IMR-90 (cell line): Measurements from ENCODE around the gene RNF43.

Source experiments
- CEBPB ChIP-seq: IDR thresholded peaks from 2 replicates; pipeline ENCODE4 v1.6.1; 2012; ENCODE audit warnings: low read depth, low read length, improper control_type of control experiment
- CTCF ChIP-seq: conservative IDR thresholded peaks from 2 replicates; pipeline ENCODE4 v1.5.1; 2012; ENCODE audit warnings: mild to moderate bottlenecking, low read depth, low read length, improper control_type of control experiment
- POLR2A ChIP-seq: IDR thresholded peaks from 2 replicates; pipeline ENCODE4 v1.6.1; 2012; ENCODE audit warnings: mild to moderate bottlenecking, low read depth, low read length
- RAD21 ChIP-seq: IDR thresholded peaks from 2 replicates; pipeline ENCODE4 v1.6.1; 2012; ENCODE audit warnings: low read length, improper control_type of control experiment

GRCh38 chr17:58377093-58377601 is 40.2 kb downstream of the RNF43 start:
- TF ChIP-seq CTCF, result no peak
- TF ChIP-seq POLR2A, result no peak
- no peak for TF ChIP-seq RAD21
- no peak for TF ChIP-seq CEBPB
